Loucy (cell line): ENCODE results near the gene UNC13C.

Experiments
- H2AFZ ChIP-seq: fragments of 200-600 bp; sonication (generic); 2 replicates; pipeline ENCODE4 v1.6.0; 2016; ENCODE audit warnings: antibody characterized with exemption, mild to moderate bottlenecking, low read length, moderate library complexity
- H3F3A ChIP-seq: fragments of 200-600 bp; 2 replicates; pipeline ENCODE4 v1.6.0; 2016; ENCODE audit warnings: antibody characterized with exemption, low read depth, mild to moderate bottlenecking
- H3K27me3 ChIP-seq: fragments of 200-600 bp; sonication (generic); 2 replicates; pipeline ENCODE4 v1.6.1; 2014; ENCODE audit warnings: low read length, mild to moderate bottlenecking; ENCODE audit not compliant: insufficient read depth, poor library complexity, severe bottlenecking
- H3K36me3 ChIP-seq: fragments of 200-600 bp; sonication (generic); 2 replicates; pipeline ENCODE4 v1.6.1; 2016; ENCODE audit warnings: low read length; ENCODE audit not compliant: insufficient read depth
- H3K4me1 ChIP-seq: fragments of 200-600 bp; sonication (generic); 2 replicates; pipeline ENCODE4 v1.5.1; 2014; ENCODE audit warnings: low read length, mild to moderate bottlenecking; ENCODE audit not compliant: insufficient read depth, poor library complexity, severe bottlenecking
- H3K4me2 ChIP-seq: fragments of 200-600 bp; sonication (generic); 2 replicates; pipeline ENCODE4 v1.6.0; 2014; ENCODE audit warnings: antibody characterized with exemption, low read length, low read depth, mild to moderate bottlenecking; ENCODE audit not compliant: poor library complexity, severe bottlenecking
- H3K4me3 ChIP-seq: fragments of 200-600 bp; sonication (generic); 2 replicates; pipeline ENCODE4 v1.5.1; 2014; ENCODE audit warnings: low read length, mild to moderate bottlenecking, mixed read lengths; ENCODE audit not compliant: poor library complexity, severe bottlenecking
- H3K79me2 ChIP-seq: fragments of 200-600 bp; sonication (generic); 2 replicates; pipeline ENCODE4 v1.6.1; 2014; ENCODE audit warnings: low read length; ENCODE audit not compliant: insufficient read depth
- H3K9ac ChIP-seq: fragments of 200-600 bp; sonication (generic); 2 replicates; pipeline ENCODE4 v1.6.0; 2014; ENCODE audit warnings: mild to moderate bottlenecking, low read depth, low read length, moderate library complexity; ENCODE audit not compliant: poor library complexity, severe bottlenecking
- H3K9me2 ChIP-seq: fragments of 200-600 bp; sonication (generic); replicated peaks from 2 replicates; pipeline ENCODE4 v1.6.1; 2016; ENCODE audit warnings: low read depth, low read length, mixed read lengths
- H3K9me3 ChIP-seq: fragments of 200-600 bp; sonication (generic); 2 replicates; pipeline ENCODE4 v1.6.1; 2014; ENCODE audit warnings: mild to moderate bottlenecking, antibody characterized with exemption, low read length, low read depth; ENCODE audit not compliant: insufficient read depth
- H4K20me1 ChIP-seq: fragments of 200-600 bp; sonication (generic); 2 replicates; pipeline ENCODE4 v1.6.0; 2014; ENCODE audit warnings: antibody characterized with exemption, low read length, mild to moderate bottlenecking; ENCODE audit not compliant: insufficient read depth, poor library complexity, severe bottlenecking
- EZH2phosphoT487 ChIP-seq: fragments of 200-600 bp; IDR thresholded peaks from 2 replicates; pipeline ENCODE4 v1.6.1; 2018; ENCODE audit warnings: antibody characterized with exemption, mild to moderate bottlenecking, moderate library complexity, borderline replicate concordance
- TF ChIP-seq, protein P1 (sequence below): fragments of 200-600 bp; sonication (generic); conservative IDR thresholded peaks from 2 replicates; pipeline ENCODE4 v1.5.1; 2014; ENCODE audit warnings: mild to moderate bottlenecking, antibody characterized with exemption, low read length

The UNC13C gene

DNA sequence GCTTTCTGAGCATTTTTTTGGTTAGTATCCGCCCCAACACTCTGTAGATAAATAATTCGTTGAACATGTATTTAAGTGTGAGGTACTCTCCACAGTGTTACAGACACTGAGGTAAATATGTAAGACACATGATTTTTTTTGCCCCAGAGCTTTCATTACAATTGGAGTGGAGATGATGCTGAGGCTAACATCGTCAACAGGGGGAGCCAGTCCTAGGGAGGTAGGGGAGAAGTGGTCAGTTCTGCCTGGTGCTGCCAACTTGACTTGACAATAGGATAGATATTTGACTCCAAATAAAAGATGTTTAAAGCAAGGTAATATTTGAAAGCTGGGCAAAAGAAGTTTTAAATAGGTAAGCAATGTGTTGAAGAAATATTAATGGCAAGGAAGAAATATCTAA, 295.7 kb downstream of the UNC13C start:
- Histone ChIP-seq H3K79me2 (no peaks in the 10 kb centered on the region), H3F3A (no peaks in the 10 kb centered on the region), H3K9ac (no peak overlapping the region), H3K9me3 (no peaks in the 10 kb centered on the region), H3K36me3 (no peaks in the 10 kb centered on the region), H4K20me1 (no peaks in the 10 kb centered on the region), H3K9me2 (no peaks in the 10 kb centered on the region), H3K4me2 (no peak overlapping the region), H2AFZ (no peak overlapping the region), H3K27me3 (no peaks in the 10 kb centered on the region), H3K4me1 (no peaks in the 10 kb centered on the region), H3K4me3 (no peak overlapping the region)
- no peak for TF ChIP-seq EZH2phosphoT487
- TF ChIP-seq, protein P1, sequence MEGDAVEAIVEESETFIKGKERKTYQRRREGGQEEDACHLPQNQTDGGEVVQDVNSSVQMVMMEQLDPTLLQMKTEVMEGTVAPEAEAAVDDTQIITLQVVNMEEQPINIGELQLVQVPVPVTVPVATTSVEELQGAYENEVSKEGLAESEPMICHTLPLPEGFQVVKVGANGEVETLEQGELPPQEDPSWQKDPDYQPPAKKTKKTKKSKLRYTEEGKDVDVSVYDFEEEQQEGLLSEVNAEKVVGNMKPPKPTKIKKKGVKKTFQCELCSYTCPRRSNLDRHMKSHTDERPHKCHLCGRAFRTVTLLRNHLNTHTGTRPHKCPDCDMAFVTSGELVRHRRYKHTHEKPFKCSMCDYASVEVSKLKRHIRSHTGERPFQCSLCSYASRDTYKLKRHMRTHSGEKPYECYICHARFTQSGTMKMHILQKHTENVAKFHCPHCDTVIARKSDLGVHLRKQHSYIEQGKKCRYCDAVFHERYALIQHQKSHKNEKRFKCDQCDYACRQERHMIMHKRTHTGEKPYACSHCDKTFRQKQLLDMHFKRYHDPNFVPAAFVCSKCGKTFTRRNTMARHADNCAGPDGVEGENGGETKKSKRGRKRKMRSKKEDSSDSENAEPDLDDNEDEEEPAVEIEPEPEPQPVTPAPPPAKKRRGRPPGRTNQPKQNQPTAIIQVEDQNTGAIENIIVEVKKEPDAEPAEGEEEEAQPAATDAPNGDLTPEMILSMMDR: peak; percentile 67

DNA sequence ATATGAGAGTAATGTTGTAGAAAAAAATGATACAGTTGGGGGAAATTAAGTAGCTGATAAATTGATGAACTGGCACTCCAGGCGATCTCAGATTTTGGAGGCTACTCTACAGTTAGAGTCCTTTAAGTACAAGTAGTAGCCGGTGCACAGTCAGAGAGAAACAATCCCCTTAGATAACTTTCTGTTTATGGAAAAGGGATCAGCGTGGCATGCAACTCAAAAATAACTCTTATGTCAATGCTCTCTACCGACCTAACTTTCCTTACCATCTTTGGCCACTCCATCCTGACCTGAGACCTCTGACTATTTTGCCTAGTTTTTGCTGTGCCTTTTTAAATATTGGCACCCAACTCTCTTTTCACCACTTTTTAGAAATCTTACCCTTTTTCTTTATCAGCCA, 299.6 kb downstream of the UNC13C start:
- Histone ChIP-seq H3K4me2 (no peak overlapping the region), H3K36me3 (no peaks in the 10 kb centered on the region), H3K79me2 (no peaks in the 10 kb centered on the region), H4K20me1 (no peaks in the 10 kb centered on the region), H3K4me3 (no peak overlapping the region), H3K9ac (no peak overlapping the region), H3F3A (no peaks in the 10 kb centered on the region), H3K9me3 (no peaks in the 10 kb centered on the region), H3K9me2 (no peaks in the 10 kb centered on the region), H3K4me1 (no peaks in the 10 kb centered on the region), H3K27me3 (no peaks in the 10 kb centered on the region), H2AFZ (no peak overlapping the region)
- no peak for TF ChIP-seq EZH2phosphoT487
- TF ChIP-seq, protein P1: no peak

DNA sequence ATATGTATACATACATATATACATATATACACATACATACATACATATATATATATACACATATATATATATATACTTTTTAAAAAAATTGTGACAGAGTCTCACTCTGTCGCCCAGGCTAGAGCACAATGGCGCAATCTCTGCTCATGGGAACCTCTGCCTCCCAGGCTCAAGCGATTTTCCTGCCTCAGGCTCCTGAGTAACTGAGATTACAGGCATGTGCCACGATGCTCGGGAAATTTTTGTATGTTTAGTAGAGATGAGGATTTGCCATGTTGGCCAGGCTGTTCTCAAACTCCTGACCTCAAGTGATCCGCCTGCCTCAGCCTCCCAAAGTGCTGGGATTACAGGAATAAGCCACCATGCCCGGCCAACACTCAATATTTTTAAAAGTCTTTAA, 302.5 kb downstream of the UNC13C start:
- Histone ChIP-seq H3K79me2 (no peaks in the 10 kb centered on the region), H4K20me1 (no peaks in the 10 kb centered on the region), H3K4me3 (no peak overlapping the region), H3F3A (no peaks in the 10 kb centered on the region), H3K4me2 (no peak overlapping the region), H3K27me3 (no peaks in the 10 kb centered on the region), H3K9me2 (no peaks in the 10 kb centered on the region), H3K36me3 (no peaks in the 10 kb centered on the region), H3K9me3 (no peaks in the 10 kb centered on the region), H3K4me1 (no peaks in the 10 kb centered on the region), H3K9ac (no peak overlapping the region), H2AFZ (no peak overlapping the region)
- TF ChIP-seq, protein P1: no peak
- no peak for TF ChIP-seq EZH2phosphoT487
